22Rv1 (cell line): Measurements from ENCODE around the gene SLC26A6.

Experiments
- H3K27ac ChIP-seq: fragments of 450-650 bp; 2 replicates; pipeline ENCODE4 v1.5.1; 2017
- CTCF ChIP-seq: fragments of 450-650 bp; IDR thresholded peaks from 2 replicates; pipeline ENCODE4 v1.5.1; 2017; ENCODE audit warnings: mild to moderate bottlenecking
- ZFX ChIP-seq: fragments of 450-650 bp; IDR thresholded peaks from 2 replicates; pipeline ENCODE4 v1.6.1; 2017; ENCODE audit warnings: antibody characterized with exemption, borderline replicate concordance

SLC26A6 gene

GRCh38 chr3:48680811-48681540 lies 45.7 kb upstream of the SLC26A6 start:
- TF ChIP-seq ZFX (no peak), CTCF (no peak)
- H3K27ac ChIP-seq: no peak overlapping the region

DNA sequence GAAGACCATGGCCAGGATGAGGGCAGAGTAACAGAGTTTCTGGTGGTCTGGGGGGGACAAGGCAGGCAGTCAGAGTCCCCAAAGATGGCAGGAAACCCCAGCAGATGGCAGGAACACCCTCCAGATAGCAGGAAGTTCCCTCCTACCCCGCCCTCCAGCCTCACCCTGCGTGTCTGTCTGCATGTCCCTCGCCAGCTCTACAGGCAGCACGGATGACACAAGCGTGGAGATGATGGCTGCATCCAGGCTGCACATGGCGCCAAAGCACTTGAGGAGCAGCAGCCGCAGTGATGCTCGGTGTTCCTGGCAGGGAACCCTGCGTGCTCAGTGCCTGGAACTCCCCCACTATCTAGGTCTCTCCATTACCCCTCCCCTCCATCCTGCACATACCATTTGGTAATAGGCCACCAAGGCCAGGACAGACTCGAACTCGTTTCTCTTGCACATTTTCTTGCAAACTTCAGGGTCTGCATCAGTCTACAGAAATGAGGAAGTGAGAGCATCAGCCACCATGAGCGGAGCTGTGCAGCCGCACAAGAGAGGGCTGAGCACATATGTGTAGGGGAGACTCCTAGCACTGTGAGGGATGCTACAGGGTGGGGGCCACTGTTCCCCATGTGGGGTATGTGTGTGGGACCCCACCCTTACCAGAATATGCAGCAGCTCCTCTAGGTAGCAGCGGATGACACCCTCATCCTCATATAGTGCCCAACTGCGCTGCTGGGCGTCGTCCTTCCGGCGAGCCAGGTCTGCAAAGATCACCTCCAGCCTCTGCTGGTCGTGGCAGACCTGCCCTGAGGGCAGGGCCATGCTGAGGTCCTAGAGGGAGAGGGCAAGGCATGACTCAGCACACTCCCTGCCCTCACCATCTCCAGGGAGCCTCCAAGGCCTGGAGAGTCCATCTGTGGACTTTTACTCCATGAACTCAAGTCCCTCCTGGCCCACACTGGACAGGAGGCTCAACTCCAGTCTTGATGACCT lies 44.4 kb upstream of the SLC26A6 start:
- H3K27ac ChIP-seq: no peak overlapping the region
- no peak for TF ChIP-seq ZFX
- TF ChIP-seq CTCF: no peak

- H3K27ac ChIP-seq: no peak overlapping the region
- TF ChIP-seq ZFX: no peak
- TF ChIP-seq CTCF: no peak
These were observed 43.5 kb upstream of the SLC26A6 start for GRCh38 chr3:48678566-48679380.

DNA sequence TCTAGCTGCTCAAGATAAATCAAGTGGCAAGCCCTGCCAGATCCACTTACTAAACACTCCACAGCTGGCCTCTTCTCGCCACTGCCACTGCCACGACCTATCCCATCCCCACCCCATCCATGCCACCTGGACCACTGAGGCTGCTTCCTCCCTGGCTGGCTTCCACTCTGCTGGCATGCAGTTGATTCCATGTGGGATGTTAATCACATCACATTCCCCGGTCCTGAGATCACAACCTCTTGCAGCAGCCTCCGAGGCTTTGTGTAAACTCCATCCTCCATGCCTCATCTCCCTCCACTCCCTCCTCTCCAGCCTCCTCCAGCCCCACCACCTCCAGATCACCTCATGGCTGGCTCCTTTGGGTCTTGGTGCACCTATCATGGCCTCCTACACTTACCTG lies 42.8 kb upstream of the SLC26A6 start:
- H3K27ac ChIP-seq: no peak overlapping the region
- TF ChIP-seq CTCF (no peak), ZFX (no peak)

- H3K27ac ChIP-seq: no peak overlapping the region
- TF ChIP-seq ZFX (no peak), CTCF (no peak)
These were observed 39.2 kb upstream of the SLC26A6 start for GRCh38 chr3:48674505-48674904.

GRCh38 chr3:48672522-48672921 lies 37.3 kb upstream of the SLC26A6 start:
- H3K27ac ChIP-seq: no peak overlapping the region
- TF ChIP-seq ZFX (no peak), CTCF (no peak)
